ENCODE measurements around the gene TLE4. TPM values are rescaled to one million over a fixed set of nuclear protein-coding genes. Genes with fewer than 3 reads are reported as not detected.

Gene TLE4
- polyA plus RNA-seq, 6 donors from 2014 or later, result 13.1 to 34.6 (median 26.0) TPM

- Mint-ChIP-seq H3K4me1 (peaks cover under 1 to 8% (median 8%) of the 10 kb centered on the region in 3 donors), H3K9me3 (no peaks in the 10 kb centered on the region), H3K4me3 (no peak overlapping the region), H3K27me3 (no peaks in the 10 kb centered on the region), H3K27ac (no peak overlapping the region), H3K36me3 (peaks cover 26 to 47% of the 10 kb centered on the region in 2 donors)
- DNase-seq (no peak), ATAC-seq (ENCODE audit: low read depth in 2 of 2) (no peak)
These were observed 83.8 kb downstream of the TLE4 start for GRCh38 chr9:79655551-79655950.

GRCh38 chr9:79656169-79656568 is 84.4 kb downstream of the TLE4 start:
- Mint-ChIP-seq H3K27me3 (no peaks in the 10 kb centered on the region), H3K4me3 (no peak overlapping the region), H3K4me1 (peaks cover 1 to 3% (median 2%) of the 10 kb centered on the region in 3 donors), H3K9me3 (no peaks in the 10 kb centered on the region), H3K27ac (no peak overlapping the region), H3K36me3 (peaks cover 26 to 47% of the 10 kb centered on the region in 2 donors)
- DNase-seq (no peak), ATAC-seq (ENCODE audit: low read depth in 2 of 2) (no peak)

- H3K36me3 Mint-ChIP-seq, result peaks cover 22 to 49% of the 10 kb centered on the region in 2 donors
These were observed 86.1 kb downstream of the TLE4 start for GRCh38 chr9:79657891-79658290.

GRCh38 chr9:79658926-79659325 is 87.2 kb downstream of the TLE4 start:
- peaks cover 13 to 19% (median 18%) of the 10 kb centered on the region in 3 donors for H3K4me1 Mint-ChIP-seq
- H3K9me3 Mint-ChIP-seq, result no peaks in the 10 kb centered on the region
- no peaks in the 10 kb centered on the region for H3K27me3 Mint-ChIP-seq
- H3K36me3 Mint-ChIP-seq, result peaks cover 18 to 40% of the 10 kb centered on the region in 2 donors
- no peak overlapping the region for H3K27ac Mint-ChIP-seq
- no peak for ATAC-seq (ENCODE audit: low read depth in 2 of 2)
- no peak for DNase-seq
- no peak overlapping the region for H3K4me3 Mint-ChIP-seq

More at GRCh38 chr9:79657891-79658290, 86.1 kb downstream of the TLE4 start:
- H3K9me3 Mint-ChIP-seq, result no peaks in the 10 kb centered on the region
- H3K4me1 Mint-ChIP-seq, result peaks cover 6 to 11% (median 11%) of the 10 kb centered on the region in 3 donors
- no peak overlapping the region for H3K27ac Mint-ChIP-seq
- no peak overlapping the region for H3K4me3 Mint-ChIP-seq
- ATAC-seq (ENCODE audit: low read depth in 2 of 2), result no peak
- DNase-seq, result no peak
- H3K27me3 Mint-ChIP-seq, result no peaks in the 10 kb centered on the region

GRCh38 chr9:79660615-79661014 is 88.8 kb downstream of the TLE4 start:
- H3K36me3 Mint-ChIP-seq, result peaks cover 18 to 32% of the 10 kb centered on the region in 2 donors

GRCh38 chr9:79661279-79661678 is 89.5 kb downstream of the TLE4 start:
- H3K4me3 Mint-ChIP-seq, result no peak overlapping the region
- H3K27ac Mint-ChIP-seq, result no peak overlapping the region
- ATAC-seq (ENCODE audit: low read depth in 2 of 2), result no peak

More at GRCh38 chr9:79660615-79661014, 88.8 kb downstream of the TLE4 start:
- Mint-ChIP-seq H3K27me3 (no peaks in the 10 kb centered on the region), H3K4me1 (peaks cover 18 to 29% (median 27%) of the 10 kb centered on the region in 3 donors), H3K4me3 (no peak overlapping the region), H3K27ac (no peak overlapping the region), H3K9me3 (no peaks in the 10 kb centered on the region)
- no peak for DNase-seq
- ATAC-seq (ENCODE audit: low read depth in 2 of 2), result no peak

GRCh38 chr9:79661886-79662536 is 90.2 kb downstream of the TLE4 start:
- DNase-seq, result no peak
- H3K4me3 Mint-ChIP-seq, result peak overlapping the region in 1 of 8 donors; percentile 56
- peaks cover 5 to 19% of the 10 kb centered on the region in 2 donors for H3K36me3 Mint-ChIP-seq
- H3K27me3 Mint-ChIP-seq, result no peaks in the 10 kb centered on the region
- H3K9me3 Mint-ChIP-seq, result no peaks in the 10 kb centered on the region
- ATAC-seq (ENCODE audit: low read depth in 2 of 2), result no peak
- peaks cover 18 to 29% (median 27%) of the 10 kb centered on the region in 3 donors for H3K4me1 Mint-ChIP-seq
- peak overlapping the region in 4 of 6 donors; percentile 29 to 84 (median 68) for H3K27ac Mint-ChIP-seq

More at GRCh38 chr9:79661279-79661678, 89.5 kb downstream of the TLE4 start:
- peaks cover 13 to 26% of the 10 kb centered on the region in 2 donors for H3K36me3 Mint-ChIP-seq
- no peak for DNase-seq
- H3K4me1 Mint-ChIP-seq, result peaks cover 18 to 29% (median 27%) of the 10 kb centered on the region in 3 donors
- H3K27me3 Mint-ChIP-seq, result no peaks in the 10 kb centered on the region
- H3K9me3 Mint-ChIP-seq, result no peaks in the 10 kb centered on the region

GRCh38 chr9:79662537-79662956 is 90.8 kb downstream of the TLE4 start:
- Mint-ChIP-seq H3K4me1 (peaks cover 18 to 29% (median 27%) of the 10 kb centered on the region in 3 donors), H3K27ac (peak overlapping the region in 4 of 6 donors; percentile 29 to 84 (median 68)), H3K27me3 (no peaks in the 10 kb centered on the region), H3K4me3 (no peak overlapping the region), H3K9me3 (no peaks in the 10 kb centered on the region), H3K36me3 (peaks cover 0 to 15% of the 10 kb centered on the region in 2 donors)
- ATAC-seq (ENCODE audit: low read depth in 2 of 2), result no peak
- DNase-seq, result no peak

- Mint-ChIP-seq H3K27me3 (no peaks in the 10 kb centered on the region), H3K9me3 (no peaks in the 10 kb centered on the region), H3K4me3 (peak overlapping the region in 1 of 8 donors; percentile 9), H3K4me1 (peaks cover 22 to 29% (median 29%) of the 10 kb centered on the region in 3 donors), H3K36me3 (peaks cover 0 to 11% of the 10 kb centered on the region in 2 donors), H3K27ac (peak overlapping the region in 3 of 6 donors; percentile 1 to 53 (median 16))
- no peak for DNase-seq
- no peak for ATAC-seq (ENCODE audit: low read depth in 2 of 2)
These were observed 91.5 kb downstream of the TLE4 start for GRCh38 chr9:79663300-79663699.

- no peaks in the 10 kb centered on the region for H3K27me3 Mint-ChIP-seq
- peaks cover under 1 to 8% of the 10 kb centered on the region in 2 donors for H3K36me3 Mint-ChIP-seq
- peak overlapping the region in 4 of 6 donors; percentile 1 to 65 (median 44) for H3K27ac Mint-ChIP-seq
- peak overlapping the region in 2 of 8 donors; percentile 9 to 29 for H3K4me3 Mint-ChIP-seq
- no peaks in the 10 kb centered on the region for H3K9me3 Mint-ChIP-seq
- ATAC-seq (ENCODE audit: low read depth in 2 of 2) (no peak), DNase-seq (no peak)
- peaks cover 23 to 29% (median 29%) of the 10 kb centered on the region in 3 donors for H3K4me1 Mint-ChIP-seq
These were observed 92.1 kb downstream of the TLE4 start for GRCh38 chr9:79663878-79664277.

- H3K4me1 Mint-ChIP-seq, result peaks cover 27 to 29% (median 29%) of the 10 kb centered on the region in 3 donors
- ATAC-seq (ENCODE audit: low read depth in 2 of 2), result no peak
- H3K27ac Mint-ChIP-seq, result peak overlapping the region in 4 of 6 donors; percentile 1 to 49 (median 19)
- peaks cover 6 to 13% of the 10 kb centered on the region in 2 donors for H3K36me3 Mint-ChIP-seq
- no peaks in the 10 kb centered on the region for H3K27me3 Mint-ChIP-seq
- no peak for DNase-seq
- no peaks in the 10 kb centered on the region for H3K9me3 Mint-ChIP-seq
- peak overlapping the region in 1 of 8 donors; percentile 30 for H3K4me3 Mint-ChIP-seq
These were observed 92.6 kb downstream of the TLE4 start for GRCh38 chr9:79664375-79664831.

GRCh38 chr9:79665369-79665768 is 93.6 kb downstream of the TLE4 start:
- no peaks in the 10 kb centered on the region for H3K9me3 Mint-ChIP-seq
- no peak overlapping the region for H3K4me3 Mint-ChIP-seq
- H3K27ac Mint-ChIP-seq, result no peak overlapping the region
- no peak for ATAC-seq (ENCODE audit: low read depth in 2 of 2)
- peaks cover 29 to 34% (median 34%) of the 10 kb centered on the region in 3 donors for H3K4me1 Mint-ChIP-seq
- H3K36me3 Mint-ChIP-seq, result peaks cover 15 to 23% of the 10 kb centered on the region in 2 donors
- DNase-seq, result no peak
- H3K27me3 Mint-ChIP-seq, result no peaks in the 10 kb centered on the region

GRCh38 chr9:79665931-79666330 is 94.2 kb downstream of the TLE4 start:
- ATAC-seq (ENCODE audit: low read depth in 2 of 2) (no peak), DNase-seq (no peak)
- Mint-ChIP-seq H3K4me1 (peaks cover 29 to 40% (median 39%) of the 10 kb centered on the region in 3 donors), H3K4me3 (no peak overlapping the region), H3K36me3 (peaks cover 21 to 29% of the 10 kb centered on the region in 2 donors), H3K27ac (no peak overlapping the region), H3K9me3 (no peaks in the 10 kb centered on the region), H3K27me3 (no peaks in the 10 kb centered on the region)

GRCh38 chr9:79667120-79667519 is 95.4 kb downstream of the TLE4 start:
- no peaks in the 10 kb centered on the region for H3K9me3 Mint-ChIP-seq
- no peak overlapping the region for H3K27ac Mint-ChIP-seq
- no peak for ATAC-seq (ENCODE audit: low read depth in 2 of 2)
- DNase-seq, result no peak
- H3K27me3 Mint-ChIP-seq, result no peaks in the 10 kb centered on the region
- H3K4me3 Mint-ChIP-seq, result no peak overlapping the region
- H3K36me3 Mint-ChIP-seq, result peaks cover 29 to 31% of the 10 kb centered on the region in 2 donors
- H3K4me1 Mint-ChIP-seq, result peaks cover 33 to 43% (median 41%) of the 10 kb centered on the region in 3 donors
